SK-N-MC (cell line): Measurements from ENCODE around the gene SPATA13.
"Not testable (repeated sequence)": the region's sequence is repeated elsewhere in the genome, so short reads cannot be mapped to it uniquely, and the experiment has no call there.

Experiments used
- DNase-seq: peaks from one replicate; pipeline ENCODE4 v3.0.0-alpha.2; 2011; ENCODE audit warnings: low read depth, low spot score
- H3K27ac ChIP-seq: fragments of 200-600 bp; sonication (generic); 2 replicates; pipeline ENCODE4 v1.5.1; 2016; ENCODE audit warnings: mixed run types
- H3K36me3 ChIP-seq: fragments of 200-600 bp; sonication (generic); 2 replicates; pipeline ENCODE4 v1.6.1; 2017; ENCODE audit warnings: antibody characterized with exemption, low read length, mixed read lengths; ENCODE audit not compliant: insufficient read depth
- H3K4me3 ChIP-seq: fragments of 200-600 bp; sonication (generic); 2 replicates; pipeline ENCODE4 v1.5.1; 2016
- H3K9ac ChIP-seq: fragments of 200-600 bp; sonication (generic); 2 replicates; pipeline ENCODE4 v1.8.0; 2017; ENCODE audit warnings: mixed run types, mixed read lengths; ENCODE audit not compliant: insufficient read length
- H3K9me3 ChIP-seq: fragments of 200-600 bp; sonication (generic); 2 replicates; pipeline ENCODE4 v1.6.1; 2017; ENCODE audit warnings: low read depth, mild to moderate bottlenecking, antibody characterized with exemption, low read length, moderate library complexity, mixed read lengths
- EZH2 ChIP-seq: fragments of 200-600 bp; sonication (generic); IDR thresholded peaks from one replicate; pipeline ENCODE4 v1.6.1; 2017; ENCODE audit warnings: antibody characterized with exemption
- FOXP2 ChIP-seq: optimal IDR thresholded peaks from 2 replicates; pipeline ENCODE3; 2011; ENCODE audit warnings: mild to moderate bottlenecking, moderate library complexity; ENCODE audit not compliant: insufficient read depth; ENCODE audit errors: extremely low read length, control extremely low read depth
- POLR2AphosphoS5 ChIP-seq: IDR thresholded peaks from 2 replicates; pipeline ENCODE4 v1.6.1; 2012; ENCODE audit warnings: mild to moderate bottlenecking, low read depth, low read length, borderline replicate concordance

The SPATA13 gene

DNA sequence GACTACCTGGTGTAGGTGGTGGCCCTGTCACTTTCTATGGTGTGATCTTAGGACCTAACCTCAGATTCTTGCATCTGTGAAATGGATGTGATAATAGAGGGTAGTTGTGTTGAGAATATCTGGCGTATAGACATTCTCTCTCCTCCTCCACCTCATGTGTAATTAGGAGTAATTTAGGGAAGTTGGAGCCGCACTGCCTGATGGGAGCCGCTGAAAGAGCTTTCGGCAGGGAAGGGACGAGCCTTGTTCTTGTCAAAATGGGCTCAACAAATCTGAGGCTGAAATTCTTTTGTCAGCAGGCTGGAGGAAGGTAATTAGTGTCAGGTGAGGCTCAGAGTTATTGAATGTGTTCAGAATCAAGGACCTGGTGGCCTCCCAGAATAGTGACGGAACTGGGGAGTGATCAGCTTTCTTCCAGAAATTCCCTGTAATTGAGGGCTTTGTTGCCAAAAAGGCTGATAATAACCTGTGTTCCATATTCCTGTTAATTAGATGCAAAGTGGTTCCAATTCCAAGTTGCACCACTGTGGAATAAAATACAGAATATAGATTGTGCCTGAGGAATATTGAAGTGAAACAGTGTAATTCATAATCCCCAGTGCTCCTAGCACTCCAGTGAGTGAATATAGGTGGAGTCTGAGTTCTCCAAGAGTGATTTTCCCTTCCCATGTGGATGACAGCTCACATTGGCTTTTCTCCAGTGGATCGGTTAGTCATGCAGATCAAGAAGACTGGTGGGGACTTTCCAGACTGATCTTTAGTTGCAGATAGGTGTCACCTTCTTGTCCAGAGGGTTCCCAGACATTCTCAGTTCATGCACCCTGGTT lies 47.5 kb downstream of the SPATA13 start:
- no peak overlapping the region; the same call in 1 of the 2 replicates for H3K27ac ChIP-seq
- no peak overlapping the region for H3K9ac ChIP-seq
- no peaks in the 10 kb centered on the region for H3K36me3 ChIP-seq
- TF ChIP-seq EZH2, result no peak
- DNase-seq, result no peak
- H3K4me3 ChIP-seq, result no peak overlapping the region
- H3K9me3 ChIP-seq, result no peaks in the 10 kb centered on the region; the same call in 1 of the 2 replicates

DNA sequence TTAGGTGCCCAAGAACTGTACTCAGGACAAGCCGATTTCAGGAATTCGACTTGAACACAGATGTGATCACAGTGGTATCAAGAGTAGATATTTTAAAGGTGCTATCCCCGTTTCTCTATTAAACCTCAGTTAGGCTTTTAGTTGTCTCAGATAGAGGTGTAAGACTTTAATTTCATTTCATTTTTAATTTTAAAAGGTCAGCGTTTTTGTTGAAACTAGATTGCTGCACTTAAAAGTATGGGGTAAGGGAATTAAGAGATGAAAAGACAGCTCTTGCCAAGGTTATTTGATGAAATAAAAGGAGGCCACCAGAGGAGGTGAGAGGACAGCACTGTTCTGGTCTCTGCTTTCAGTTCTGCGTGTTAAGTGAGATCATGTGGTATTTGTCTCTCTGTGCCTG lies 48.6 kb downstream of the SPATA13 start:
- Histone ChIP-seq H3K9me3 (no peaks in the 10 kb centered on the region; the same call in 1 of the 2 replicates), H3K4me3 (no peak overlapping the region), H3K27ac (no peak overlapping the region), H3K36me3 (no peaks in the 10 kb centered on the region), H3K9ac (no peak overlapping the region)
- no peak for DNase-seq
- no peak for TF ChIP-seq EZH2
- no peak for TF ChIP-seq FOXP2
- no peak for TF ChIP-seq POLR2AphosphoS5

DNA sequence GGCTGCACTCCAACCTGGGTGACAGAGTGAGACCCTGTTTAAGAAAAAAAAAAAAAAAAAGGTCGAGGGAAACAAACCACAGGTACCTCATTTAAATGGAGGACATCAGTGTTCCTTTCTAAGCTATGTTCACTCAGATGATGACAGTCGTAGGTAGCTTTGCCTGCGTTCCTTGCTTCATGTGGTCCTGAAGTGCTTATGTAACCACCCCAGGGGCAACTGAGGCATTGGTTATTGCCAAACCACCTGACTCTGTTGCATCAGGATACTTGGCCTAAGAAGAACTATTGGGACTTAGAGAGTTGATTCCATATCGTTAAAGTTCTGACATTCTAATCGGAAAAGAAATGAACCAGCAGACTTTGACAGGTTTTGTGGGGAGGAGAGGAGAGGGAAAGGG lies 51.7 kb downstream of the SPATA13 start:
- Histone ChIP-seq H3K9ac (no peak overlapping the region), H3K4me3 (no peak overlapping the region), H3K36me3 (no peaks in the 10 kb centered on the region), H3K9me3 (no peaks in the 10 kb centered on the region; the same call in 1 of the 2 replicates), H3K27ac (no peak overlapping the region)
- TF ChIP-seq FOXP2, result no peak
- no peak for TF ChIP-seq EZH2
- no peak for TF ChIP-seq POLR2AphosphoS5
- DNase-seq, result no peak

DNA sequence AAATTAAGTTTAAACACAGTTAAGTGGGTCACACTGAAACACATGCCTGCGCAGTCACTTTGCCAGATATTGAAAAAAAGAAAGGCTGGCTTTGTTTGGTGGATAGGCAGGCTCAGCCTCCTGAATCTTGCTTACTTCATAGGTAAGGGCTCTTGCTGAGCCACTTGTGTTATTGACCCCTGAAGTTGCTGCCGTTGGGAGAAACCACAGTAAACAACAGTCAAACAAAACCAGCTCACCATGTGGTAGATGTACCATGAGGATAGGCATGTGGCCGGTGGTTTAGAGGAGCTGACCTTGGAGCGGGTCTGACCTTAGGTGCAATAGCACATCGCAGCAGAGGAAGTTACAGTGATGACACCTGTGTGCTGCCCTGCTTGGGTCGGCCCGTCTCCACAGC lies 52.2 kb downstream of the SPATA13 start:
- Histone ChIP-seq H3K9me3 (no peaks in the 10 kb centered on the region; the same call in 1 of the 2 replicates), H3K9ac (no peak overlapping the region), H3K36me3 (no peaks in the 10 kb centered on the region), H3K4me3 (no peak overlapping the region), H3K27ac (no peak overlapping the region)
- no peak for DNase-seq
- TF ChIP-seq EZH2 (no peak), POLR2AphosphoS5 (no peak), FOXP2 (no peak)

DNA sequence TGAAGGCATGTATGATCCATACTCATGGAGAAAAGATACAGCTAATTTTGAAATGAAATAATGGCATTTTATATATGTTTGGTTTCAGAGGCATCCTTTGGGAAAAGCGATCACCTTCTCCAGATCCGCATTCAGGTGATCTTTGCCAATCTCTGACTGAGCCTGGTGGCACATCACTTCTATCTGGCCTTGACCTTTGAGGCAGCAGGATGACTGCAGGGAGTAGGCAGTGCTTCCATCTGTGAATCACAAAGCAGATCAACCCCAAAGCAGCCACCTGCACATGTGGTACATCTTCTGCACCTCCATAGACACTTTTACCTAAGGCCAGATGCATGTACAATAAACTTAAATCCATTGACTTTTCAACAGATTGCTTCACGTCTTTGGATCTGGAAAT lies 53.4 kb downstream of the SPATA13 start:
- DNase-seq, result no peak
- TF ChIP-seq EZH2 (no peak), FOXP2 (no peak), POLR2AphosphoS5 (no peak)
- no peak overlapping the region for H3K27ac ChIP-seq
- no peak overlapping the region for H3K9ac ChIP-seq
- no peaks in the 10 kb centered on the region; the same call in 1 of the 2 replicates for H3K9me3 ChIP-seq
- H3K4me3 ChIP-seq, result no peak overlapping the region
- no peaks in the 10 kb centered on the region for H3K36me3 ChIP-seq

DNA sequence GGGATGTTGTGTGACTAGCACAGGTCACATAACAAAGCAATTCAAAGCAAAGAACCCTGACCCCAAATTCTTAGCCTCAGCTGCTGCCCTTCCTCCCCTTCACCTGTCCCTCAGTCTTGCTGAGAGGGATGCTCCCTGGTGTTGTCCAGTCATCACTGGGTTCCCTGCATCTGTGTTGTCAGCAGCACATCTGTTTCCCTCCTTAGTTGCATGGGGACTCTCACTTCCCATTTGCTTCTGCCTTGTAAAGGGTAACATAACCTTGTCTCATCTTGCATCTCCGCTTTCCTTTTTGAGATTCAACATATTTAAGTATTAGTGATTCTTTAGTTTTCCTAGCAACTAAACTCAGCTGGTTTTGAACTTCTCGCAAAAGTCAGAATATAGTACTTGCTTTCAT lies 54.0 kb downstream of the SPATA13 start:
- Histone ChIP-seq H3K9me3 (no peaks in the 10 kb centered on the region; the same call in 1 of the 2 replicates), H3K9ac (no peak overlapping the region), H3K4me3 (no peak overlapping the region), H3K27ac (no peak overlapping the region), H3K36me3 (no peaks in the 10 kb centered on the region)
- TF ChIP-seq FOXP2 (no peak), EZH2 (no peak), POLR2AphosphoS5 (no peak)
- DNase-seq, result no peak

DNA sequence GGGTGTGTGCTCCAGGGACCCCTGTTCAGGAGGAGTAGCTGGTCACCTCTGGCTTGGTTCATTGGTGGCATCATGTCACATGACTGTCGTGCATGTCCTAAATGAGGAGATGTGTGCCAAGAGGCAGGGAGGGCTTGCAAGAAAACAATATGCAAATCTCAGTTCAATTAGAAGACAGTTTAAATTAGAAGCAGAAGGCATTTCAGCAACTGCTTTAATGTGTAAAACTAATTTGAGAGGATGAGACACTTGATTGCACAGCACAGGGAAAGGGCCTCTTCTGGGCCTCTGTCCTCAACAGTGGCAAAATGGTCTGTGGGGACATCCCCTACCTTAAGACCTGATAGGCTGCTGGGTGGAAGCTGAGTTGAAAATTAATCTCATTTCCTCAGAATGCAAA lies 54.6 kb downstream of the SPATA13 start:
- H3K9ac ChIP-seq, result no peak overlapping the region
- H3K4me3 ChIP-seq, result no peak overlapping the region
- TF ChIP-seq EZH2 (no peak), FOXP2 (no peak), POLR2AphosphoS5 (no peak)
- no peaks in the 10 kb centered on the region for H3K36me3 ChIP-seq
- no peak overlapping the region for H3K27ac ChIP-seq
- no peak for DNase-seq
- no peaks in the 10 kb centered on the region; the same call in 1 of the 2 replicates for H3K9me3 ChIP-seq

DNA sequence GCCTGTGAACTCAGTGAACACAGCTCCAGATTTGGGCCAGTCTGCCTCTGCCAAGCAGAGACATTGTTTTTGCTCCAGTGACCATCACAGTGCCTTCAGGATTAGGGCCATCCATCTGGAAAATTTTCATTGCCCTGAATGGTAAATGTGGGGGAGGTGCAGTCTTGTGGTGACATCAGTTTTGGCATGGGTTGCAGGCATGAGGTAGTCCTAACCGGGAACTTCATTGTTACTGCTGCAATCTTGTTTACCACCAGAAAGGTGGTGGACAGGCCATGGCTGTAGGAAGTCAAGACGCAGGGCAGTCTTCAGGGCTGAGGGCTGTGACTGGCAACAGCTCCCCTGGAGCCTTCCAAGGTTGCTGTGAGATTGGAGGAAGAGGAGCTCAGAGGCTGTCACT lies 55.2 kb downstream of the SPATA13 start:
- Histone ChIP-seq H3K4me3 (no peak overlapping the region), H3K9ac (no peak overlapping the region), H3K36me3 (no peaks in the 10 kb centered on the region), H3K9me3 (no peaks in the 10 kb centered on the region; the same call in 1 of the 2 replicates), H3K27ac (no peak overlapping the region)
- TF ChIP-seq EZH2 (no peak), FOXP2 (no peak), POLR2AphosphoS5 (no peak)
- no peak for DNase-seq

DNA sequence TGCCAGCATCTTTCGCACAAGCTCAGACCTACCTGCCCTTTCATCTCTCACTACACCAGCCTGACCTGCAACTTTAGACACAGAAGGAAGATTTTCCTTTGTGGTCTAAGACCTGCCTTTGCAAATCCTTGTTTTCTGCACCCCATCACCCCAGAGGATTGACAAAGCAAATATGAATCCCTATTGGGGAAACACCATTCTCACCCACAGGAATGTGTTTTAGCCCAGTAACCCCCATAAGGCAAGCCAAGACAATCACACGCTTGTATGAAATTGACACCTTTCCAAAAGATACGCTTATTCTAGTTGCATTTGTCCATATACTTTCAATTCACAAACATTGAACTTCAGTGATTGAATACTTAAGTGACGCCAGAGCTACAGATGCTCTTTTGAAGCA lies 55.7 kb downstream of the SPATA13 start:
- H3K9ac ChIP-seq, result no peak overlapping the region
- TF ChIP-seq EZH2 (no peak), FOXP2 (no peak)
- no peaks in the 10 kb centered on the region for H3K36me3 ChIP-seq
- H3K9me3 ChIP-seq, result no peaks in the 10 kb centered on the region
- H3K27ac ChIP-seq, result no peak overlapping the region
- no peak overlapping the region for H3K4me3 ChIP-seq
- no peak for DNase-seq

DNA sequence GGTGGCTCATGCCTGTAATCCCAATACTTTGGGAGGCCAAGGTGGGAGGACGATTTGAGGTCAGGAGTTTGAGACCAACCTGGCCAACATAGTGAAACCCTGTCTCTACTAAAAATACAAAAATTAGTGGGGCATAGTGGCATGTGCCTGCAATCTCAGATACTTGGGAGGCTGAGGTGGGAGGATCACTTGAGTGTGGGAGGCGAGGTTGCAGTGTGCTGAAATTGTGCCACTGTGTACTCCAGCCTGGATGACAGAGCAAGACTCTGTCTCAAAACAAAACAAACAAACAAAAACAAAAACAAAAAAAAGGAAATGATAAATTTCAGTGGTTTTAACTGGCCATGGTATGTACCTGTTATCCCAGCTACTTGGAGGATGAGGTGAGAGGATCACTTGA lies 56.3 kb downstream of the SPATA13 start:
- not testable (repeated sequence) for H3K27ac ChIP-seq, H3K4me3 ChIP-seq, H3K9ac ChIP-seq, DNase-seq, H3K9me3 ChIP-seq, H3K36me3 ChIP-seq
